GM12878 (cell line): ENCODE measurements around the gene POSTN. TPM values are rescaled to one million over a fixed set of nuclear protein-coding genes. Genes with fewer than 3 reads are reported as not detected.

Experiments
- ATAC-seq: fragments of 200-7000 bp; cut with Tn5 transposase; 3 replicates; pipeline ENCODE4 v1.9.1; 2020; ENCODE audit warnings: mild to moderate bottlenecking, moderate library complexity
- BruUV-seq: library from RNA; stranded (reverse); fragments of 400-500 nt; replicated peaks from 2 replicates; lab custom pipeline; 2021; lab: Mats Ljungman, UMichigan
- CTCF ChIA-PET: fragments of 300-600 bp; sonication (Branson Sonifier 250); formaldehyde crosslinking; extraction: SDS; loops from one replicate; lab custom pipeline; 2021; ENCODE audit warnings: inconsistent platforms; lab: Yijun Ruan, JAX
- POLR2A ChIA-PET: fragments of 350-600 bp; formaldehyde crosslinking; extraction: SDS; loops from one replicate; lab custom pipeline; 2021; ENCODE audit warnings: inconsistent platforms; lab: Charles Lee
- RAD21 ChIA-PET: fragments of 300-600 bp; sonication (Branson Sonifier 250); formaldehyde crosslinking; loops from one replicate; lab custom pipeline; 2023; ENCODE audit warnings: antibody characterized with exemption; ENCODE audit not compliant: unreplicated experiment; lab: Charles Lee
- SMC1A ChIA-PET: fragments of 300-600 bp; sonication (Branson Sonifier 250); formaldehyde crosslinking; loops from one replicate; lab custom pipeline; 2023; ENCODE audit not compliant: unreplicated experiment, uncharacterized antibody; lab: Charles Lee
- DNase-seq: peaks from one replicate; pipeline ENCODE4 v3.0.0-alpha.2; 2011; ENCODE audit warnings: low read depth, low spot score
- FAIRE-seq: peaks from 3 replicates; lab custom pipeline; 2011; peaks lifted over from hg19 to GRCh38; lab: Jason Lieb, UNC
- H2AFZ ChIP-seq: 2 replicates; pipeline ENCODE4 v1.6.0; 2011; ENCODE audit warnings: low read depth, low read length, control low read depth; ENCODE audit not compliant: control insufficient read depth
- H3K27ac ChIP-seq: 2 replicates; pipeline ENCODE4 v1.5.1; 2011; ENCODE audit warnings: control low read depth; ENCODE audit not compliant: control insufficient read depth, insufficient read depth
- H3K27me3 ChIP-seq, 2 experiments: replicated peaks in 1 of 2; 2 replicates each; pipeline versions ENCODE4 v1.6.0 to v1.6.1; 2011; ENCODE audit warnings: low read length in 1 of 2; ENCODE audit not compliant: control insufficient read depth in 2 of 2, insufficient read depth in 2 of 2
- H3K36me3 ChIP-seq, 2 experiments: 2 replicates each; pipeline ENCODE4 v1.5.1; 2011; ENCODE audit warnings: low read length in 1 of 2; ENCODE audit not compliant: control insufficient read depth in 2 of 2, insufficient read depth in 2 of 2
- H3K4me1 ChIP-seq: 2 replicates; pipeline ENCODE4 v1.6.1; 2011; ENCODE audit warnings: mild to moderate bottlenecking, low read length, moderate library complexity, mixed read lengths; ENCODE audit not compliant: control insufficient read depth, insufficient read depth
- H3K4me2 ChIP-seq: 2 replicates; pipeline ENCODE4 v1.6.0; 2011; ENCODE audit warnings: control low read depth; ENCODE audit not compliant: control insufficient read depth, insufficient read depth
- H3K4me3 ChIP-seq: fragments of 200-600 bp; sonication (generic); 2 replicates; pipeline ENCODE4 v1.5.1; 2016
- H3K79me2 ChIP-seq: 2 replicates; pipeline ENCODE4 v1.6.0; 2011; ENCODE audit warnings: low read length; ENCODE audit not compliant: control insufficient read depth, insufficient read depth
- H3K9ac ChIP-seq: 2 replicates; pipeline ENCODE4 v1.8.0; 2011; ENCODE audit warnings: low read length, control low read depth, mixed read lengths; ENCODE audit not compliant: control insufficient read depth, insufficient read depth
- H3K9me3 ChIP-seq: replicated peaks from 3 replicates; pipeline ENCODE4 v1.5.1; 2011; ENCODE audit warnings: mild to moderate bottlenecking, low read length; ENCODE audit not compliant: control insufficient read depth, insufficient read depth
- H4K20me1 ChIP-seq: 2 replicates; pipeline ENCODE4 v1.6.0; 2011; ENCODE audit not compliant: control insufficient read depth, insufficient read depth
- ATF2 ChIP-seq: IDR thresholded peaks from 2 replicates; pipeline ENCODE4 v1.6.1; 2012; ENCODE audit warnings: low read length, inconsistent platforms
- BCLAF1 ChIP-seq: fragments of 450-650 bp; IDR thresholded peaks from 2 replicates; pipeline ENCODE4 v1.6.1; 2017; ENCODE audit warnings: antibody characterized with exemption, mild to moderate bottlenecking, moderate library complexity
- CBFB ChIP-seq: IDR thresholded peaks from 2 replicates; pipeline ENCODE4 v1.6.1; 2016; ENCODE audit warnings: antibody characterized with exemption, low read depth
- CEBPB ChIP-seq, 2 experiments: fragments of 150-350 bp in 1 of 2; IDR thresholded peaks; 2 replicates each; pipeline ENCODE4 v1.6.1; 2012 to 2014; ENCODE audit warnings: low read depth in 2 of 2, low read length in 2 of 2, borderline replicate concordance in 1 of 2, inconsistent platforms in 1 of 2
- CREM ChIP-seq: IDR thresholded peaks from 2 replicates; pipeline ENCODE4 v1.6.1; 2014; ENCODE audit warnings: antibody characterized with exemption, low read depth
- MYC ChIP-seq: IDR thresholded peaks from 2 replicates; pipeline ENCODE4 v1.6.1; 2011; ENCODE audit warnings: mild to moderate bottlenecking, low read length, moderate library complexity, inconsistent platforms; ENCODE audit not compliant: insufficient read depth, insufficient replicate concordance, insufficient read length, severe bottlenecking
- NKRF ChIP-seq: fragments of 450-650 bp; conservative IDR thresholded peaks from 2 replicates; pipeline ENCODE4 v1.6.1; 2017; ENCODE audit warnings: mild to moderate bottlenecking, moderate library complexity
- RAD51 ChIP-seq: fragments of 450-650 bp; IDR thresholded peaks from 2 replicates; pipeline ENCODE4 v1.6.1; 2016; ENCODE audit warnings: moderate library complexity, mild to moderate bottlenecking, inconsistent platforms
- SUPT20H ChIP-seq: IDR thresholded peaks from 2 replicates; pipeline ENCODE4 v1.6.1; 2011; ENCODE audit warnings: low read depth, mild to moderate bottlenecking, low read length, moderate library complexity, borderline replicate concordance; ENCODE audit not compliant: control insufficient read depth
- USF1 ChIP-seq: IDR thresholded peaks from 2 replicates; pipeline ENCODE4 v1.6.1; 2011; ENCODE audit warnings: borderline replicate concordance, low read depth, mild to moderate bottlenecking, moderate library complexity, mixed read lengths, low read length; ENCODE audit not compliant: insufficient read depth; ENCODE audit errors: extremely low read length
- WGBS: methylation state at CpG from one replicate; pipeline ENCODE4 v1.1.6; 2016; ENCODE audit warnings: low lambda C conversion rate; ENCODE audit not compliant: insufficient replicate concordance, insufficient coverage; ENCODE audit errors: missing lambda C conversion rate; 5-methylcytosine and 5-hydroxymethylcytosine counted together
- in situ Hi-C: fragments of 300-500 bp; cut with MboI; formaldehyde crosslinking; loops from 9 replicates; pipeline ENCODE4 v1.14.3; 2018; ENCODE audit warnings: mixed read lengths
- intact Hi-C: fragments of 100-400 bp; cut with micrococcal nuclease; formaldehyde crosslinking; loops from one replicate; pipeline ENCODE4 v1.14.2; 2022; ENCODE audit not compliant: unreplicated experiment
- polyA plus RNA-seq, 11 experiments: library from polyadenylated mRNA; depleted of rRNA in 4 of 11; unstranded in 6 of 11; stranded (reverse) in 5 of 11; fragments of >200 nt; fragmentation: Nextera tagmentation in 4 of 11; fragmentation: Illumina TruSeq in 1 of 11; extraction: Ambion mirVana in 4 of 11; extraction: Trizol in 1 of 11; gene quantifications; 1 replicate in 1 of 11; 2 replicates in 10 of 11; pipeline versions ENCODE4 v1.2.1 to v1.2.3, GENCODE V29; 2011 to 2016; ENCODE audit warnings: inconsistent platforms in 2 of 11, missing spikeins in 2 of 11, low read depth in 1 of 11
- total RNA-seq, 4 experiments: library from RNA; depleted of rRNA in 3 of 4; stranded (reverse); fragments of >200 nt in 3 of 4; fragmentation: Illumina TruSeq in 1 of 4; extraction: Trizol in 1 of 4; gene quantifications; 2 replicates each; pipeline versions ENCODE4 v1.2.1 to v1.2.3, GENCODE V29; 2013 to 2021

POSTN gene
- total and polyA plus RNA-seq, 10 of the 15 experiments (the other 5 are each of a cell fraction or from before 2014, with no cell fraction given) = 0.05 to 0.13 (median 0.08) TPM; not detected in 7

- Histone ChIP-seq H3K36me3 (no peaks in the 10 kb centered on the region), H3K4me2 (no peak overlapping the region), H4K20me1 (no peaks in the 10 kb centered on the region), H3K27ac (no peak overlapping the region), H3K27me3 (no peaks in the 10 kb centered on the region), H3K79me2 (no peaks in the 10 kb centered on the region), H3K9ac (no peak overlapping the region), H2AFZ (no peak overlapping the region), H3K4me1 (no peaks in the 10 kb centered on the region), H3K9me3 (no peaks in the 10 kb centered on the region), H3K4me3 (no peak overlapping the region)
- in situ Hi-C loops (no loop called here), intact Hi-C loops (no loop called here)
- TF ChIP-seq CREM (no peak), MYC (no peak), BCLAF1 (no peak), ATF2 (no peak), RAD51 (no peak), USF1 (no peak), CBFB (no peak), SUPT20H (no peak), CEBPB (IDR thresholded peaks at IDR 0.05; ENCODE audit: borderline replicate concordance in 1 of 2, low read depth in 2 of 2, low read length in 2 of 2) (no peak), NKRF (no peak)
- ChIA-PET CTCF (no interaction called here), RAD21 (no interaction called here), SMC1A (no interaction called here), POLR2A (no interaction called here)
- no peak for ATAC-seq
- no peak for FAIRE-seq
- 0% methylated on average over 3 of the region's 3 CpGs for WGBS
- no peak for DNase-seq
- no TSS peak for BruUV-seq
These were observed 1.8 kb downstream of the POSTN start for GRCh38 chr13:37596805-37597204.
